Gastroesophageal sphincter (tissue), 3 donors: ENCODE measurements around the gene FOXO1.

Experiments
- CTCF ChIP-seq, 4 experiments: fragments of 200-600 bp in 2 of 4; fragments of 450-650 bp in 2 of 4; sonication (generic) in 1 of 4; IDR thresholded peaks; one replicate each; pipeline ENCODE4 v1.5.1; 2017 to 2019; ENCODE audit warnings: antibody characterized with exemption in 4 of 4, mild to moderate bottlenecking in 2 of 4, moderate library complexity in 2 of 4
- POLR2A ChIP-seq, 2 donors: fragments of 450-650 bp; IDR thresholded peaks; one replicate each; pipeline ENCODE4 v1.6.1; 2017; ENCODE audit warnings: antibody characterized with exemption in 2 of 2, mild to moderate bottlenecking in 2 of 2, moderate library complexity in 1 of 2

- TF ChIP-seq CTCF (IDR thresholded peaks at IDR 0.05), result no peak
- TF ChIP-seq POLR2A (IDR thresholded peaks at IDR 0.05), result no peak
Measured at GRCh38 chr13:40679480-40679985, 13.1 kb upstream of the FOXO1 start.
